ENCODE results near the gene ARHGAP33.

GRCh38 chr19:35791814-35792279 lies 16.5 kb downstream of the ARHGAP33 start:
- TF ChIP-seq MAX (IDR thresholded peaks at IDR 0.05; ENCODE audit: low read depth) (no peak), CTCF (IDR thresholded peaks at IDR 0.05) (no peak), ELF1 (IDR thresholded peaks at IDR 0.05) (no peak), EP300 (IDR thresholded peaks at IDR 0.05; ENCODE audit: borderline replicate concordance in 1 of 2, low read depth in 1 of 2, low read length in 1 of 2) (no peak), TAF1 (IDR thresholded peaks at IDR 0.05; ENCODE audit: borderline replicate concordance, low read depth, low read length) (no peak), RCOR1 (IDR thresholded peaks at IDR 0.05; ENCODE audit: low read length) (no peak)
